Loucy (cell line): ENCODE measurements around the gene FAM76B.

Source experiments
- EZH2phosphoT487 ChIP-seq: fragments of 200-600 bp; IDR thresholded peaks from 2 replicates; pipeline ENCODE4 v1.6.1; 2018; ENCODE audit warnings: antibody characterized with exemption, mild to moderate bottlenecking, moderate library complexity, borderline replicate concordance
- TF ChIP-seq, protein P1 (sequence below): fragments of 200-600 bp; sonication (generic); conservative IDR thresholded peaks from 2 replicates; pipeline ENCODE4 v1.5.1; 2014; ENCODE audit warnings: mild to moderate bottlenecking, antibody characterized with exemption, low read length

DNA sequence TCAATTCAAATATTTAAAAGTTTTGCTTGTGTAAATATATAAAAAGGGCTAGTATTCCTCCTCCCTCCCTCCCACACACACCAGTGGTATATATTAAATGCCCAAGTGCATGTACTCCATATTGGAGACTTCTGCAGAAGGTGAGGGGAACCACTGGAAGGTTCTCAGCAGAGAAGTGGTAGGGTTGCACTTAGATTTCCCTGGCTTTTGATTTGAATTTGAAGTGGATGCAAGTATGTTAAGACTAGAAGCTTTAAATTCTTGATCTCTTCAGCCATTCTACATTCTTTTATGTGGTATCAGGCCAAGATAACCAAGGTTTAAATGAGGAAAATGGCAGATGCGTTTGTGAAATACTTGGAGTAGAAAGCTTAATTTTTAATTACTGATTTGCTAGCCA, 43.8 kb upstream of the FAM76B start:
- TF ChIP-seq, protein P1, sequence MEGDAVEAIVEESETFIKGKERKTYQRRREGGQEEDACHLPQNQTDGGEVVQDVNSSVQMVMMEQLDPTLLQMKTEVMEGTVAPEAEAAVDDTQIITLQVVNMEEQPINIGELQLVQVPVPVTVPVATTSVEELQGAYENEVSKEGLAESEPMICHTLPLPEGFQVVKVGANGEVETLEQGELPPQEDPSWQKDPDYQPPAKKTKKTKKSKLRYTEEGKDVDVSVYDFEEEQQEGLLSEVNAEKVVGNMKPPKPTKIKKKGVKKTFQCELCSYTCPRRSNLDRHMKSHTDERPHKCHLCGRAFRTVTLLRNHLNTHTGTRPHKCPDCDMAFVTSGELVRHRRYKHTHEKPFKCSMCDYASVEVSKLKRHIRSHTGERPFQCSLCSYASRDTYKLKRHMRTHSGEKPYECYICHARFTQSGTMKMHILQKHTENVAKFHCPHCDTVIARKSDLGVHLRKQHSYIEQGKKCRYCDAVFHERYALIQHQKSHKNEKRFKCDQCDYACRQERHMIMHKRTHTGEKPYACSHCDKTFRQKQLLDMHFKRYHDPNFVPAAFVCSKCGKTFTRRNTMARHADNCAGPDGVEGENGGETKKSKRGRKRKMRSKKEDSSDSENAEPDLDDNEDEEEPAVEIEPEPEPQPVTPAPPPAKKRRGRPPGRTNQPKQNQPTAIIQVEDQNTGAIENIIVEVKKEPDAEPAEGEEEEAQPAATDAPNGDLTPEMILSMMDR, result no peak
- TF ChIP-seq EZH2phosphoT487, result no peak
